Activated T-cell treated with anti-CD3 and anti-CD28 coated beads for 4 hours (primary cell): Measurements from ENCODE around the gene IL25.
"Not testable (repeated sequence)": the region's sequence is repeated elsewhere in the genome, so short reads cannot be mapped to it uniquely, and the experiment has no call there.

Experiments
- DNase-seq: peaks from one replicate; pipeline ENCODE4 v3.0.0-alpha.2; 2020

Gene IL25

GRCh38 chr14:23376482-23377197 is 4.0 kb downstream of the IL25 start, which contains the start of gene CMTM5:
TSS of gene CMTM5 (plus strand) at chr14:23377046. CDS start at chr14:23377252, 206 bp downstream.
- no peak for DNase-seq

- DNase-seq: no peak
Observed at GRCh38 chr14:23377198-23377550, 4.6 kb downstream of the IL25 start.

- no peak for DNase-seq
Observed at GRCh38 chr14:23377573-23378563, 5.3 kb downstream of the IL25 start.

GRCh38 chr14:23378612-23379220 is 6.1 kb downstream of the IL25 start:
- DNase-seq: no peak

GRCh38 chr14:23379366-23380196 is 7.0 kb downstream of the IL25 start:
- peak; percentile 56 for DNase-seq

- DNase-seq: no peak
Observed at GRCh38 chr14:23380197-23380914, 7.7 kb downstream of the IL25 start.

- no peak for DNase-seq
Observed at GRCh38 chr14:23380976-23381375, 8.4 kb downstream of the IL25 start.

- DNase-seq: no peak
Observed at GRCh38 chr14:23381871-23382270, 9.3 kb downstream of the IL25 start.

- no peak for DNase-seq
Observed at GRCh38 chr14:23382276-23382675, 9.7 kb downstream of the IL25 start.

- no peak for DNase-seq
Observed at GRCh38 chr14:23382731-23383440, 10.3 kb downstream of the IL25 start.

- DNase-seq: no peak
Observed at GRCh38 chr14:23384364-23385080, 11.9 kb downstream of the IL25 start.

- DNase-seq: no peak
Observed at GRCh38 chr14:23385244-23385641, 12.6 kb downstream of the IL25 start.

GRCh38 chr14:23385642-23386265 is 13.1 kb downstream of the IL25 start:
- no peak for DNase-seq

- DNase-seq: not testable (repeated sequence)
Observed at GRCh38 chr14:23386266-23386657, 13.7 kb downstream of the IL25 start.

- DNase-seq: no peak
Observed at GRCh38 chr14:23386999-23387398, 14.4 kb downstream of the IL25 start.

GRCh38 chr14:23387916-23388882 is 15.6 kb downstream of the IL25 start:
- DNase-seq: no peak

- DNase-seq: no peak
Observed at GRCh38 chr14:23388996-23389395, 16.4 kb downstream of the IL25 start.

- no peak for DNase-seq
Observed at GRCh38 chr14:23389396-23389795, 16.8 kb downstream of the IL25 start.

- DNase-seq: not testable (repeated sequence)
Observed at GRCh38 chr14:23389871-23390270, 17.3 kb downstream of the IL25 start.
